Loucy (cell line): Measurements from ENCODE around the gene DYRK1B.

Experiments
- H2AFZ ChIP-seq: fragments of 200-600 bp; sonication (generic); 2 replicates; pipeline ENCODE4 v1.6.0; 2016; ENCODE audit warnings: antibody characterized with exemption, mild to moderate bottlenecking, low read length, moderate library complexity
- H3F3A ChIP-seq: fragments of 200-600 bp; 2 replicates; pipeline ENCODE4 v1.6.0; 2016; ENCODE audit warnings: antibody characterized with exemption, low read depth, mild to moderate bottlenecking
- H3K27me3 ChIP-seq: fragments of 200-600 bp; sonication (generic); 2 replicates; pipeline ENCODE4 v1.6.1; 2014; ENCODE audit warnings: low read length, mild to moderate bottlenecking; ENCODE audit not compliant: insufficient read depth, poor library complexity, severe bottlenecking
- H3K36me3 ChIP-seq: fragments of 200-600 bp; sonication (generic); 2 replicates; pipeline ENCODE4 v1.6.1; 2016; ENCODE audit warnings: low read length; ENCODE audit not compliant: insufficient read depth
- H3K4me1 ChIP-seq: fragments of 200-600 bp; sonication (generic); 2 replicates; pipeline ENCODE4 v1.5.1; 2014; ENCODE audit warnings: low read length, mild to moderate bottlenecking; ENCODE audit not compliant: insufficient read depth, poor library complexity, severe bottlenecking
- H3K4me2 ChIP-seq: fragments of 200-600 bp; sonication (generic); 2 replicates; pipeline ENCODE4 v1.6.0; 2014; ENCODE audit warnings: antibody characterized with exemption, low read length, low read depth, mild to moderate bottlenecking; ENCODE audit not compliant: poor library complexity, severe bottlenecking
- H3K4me3 ChIP-seq: fragments of 200-600 bp; sonication (generic); 2 replicates; pipeline ENCODE4 v1.5.1; 2014; ENCODE audit warnings: low read length, mild to moderate bottlenecking, mixed read lengths; ENCODE audit not compliant: poor library complexity, severe bottlenecking
- H3K79me2 ChIP-seq: fragments of 200-600 bp; sonication (generic); 2 replicates; pipeline ENCODE4 v1.6.1; 2014; ENCODE audit warnings: low read length; ENCODE audit not compliant: insufficient read depth
- H3K9ac ChIP-seq: fragments of 200-600 bp; sonication (generic); 2 replicates; pipeline ENCODE4 v1.6.0; 2014; ENCODE audit warnings: mild to moderate bottlenecking, low read depth, low read length, moderate library complexity; ENCODE audit not compliant: poor library complexity, severe bottlenecking
- H3K9me2 ChIP-seq: fragments of 200-600 bp; sonication (generic); replicated peaks from 2 replicates; pipeline ENCODE4 v1.6.1; 2016; ENCODE audit warnings: low read depth, low read length, mixed read lengths
- H3K9me3 ChIP-seq: fragments of 200-600 bp; sonication (generic); 2 replicates; pipeline ENCODE4 v1.6.1; 2014; ENCODE audit warnings: mild to moderate bottlenecking, antibody characterized with exemption, low read length, low read depth; ENCODE audit not compliant: insufficient read depth
- H4K20me1 ChIP-seq: fragments of 200-600 bp; sonication (generic); 2 replicates; pipeline ENCODE4 v1.6.0; 2014; ENCODE audit warnings: antibody characterized with exemption, low read length, mild to moderate bottlenecking; ENCODE audit not compliant: insufficient read depth, poor library complexity, severe bottlenecking
- CTCF ChIP-seq: fragments of 200-600 bp; sonication (generic); conservative IDR thresholded peaks from 2 replicates; pipeline ENCODE4 v1.5.1; 2014; ENCODE audit warnings: mild to moderate bottlenecking, antibody characterized with exemption, low read length
- EZH2phosphoT487 ChIP-seq: fragments of 200-600 bp; IDR thresholded peaks from 2 replicates; pipeline ENCODE4 v1.6.1; 2018; ENCODE audit warnings: antibody characterized with exemption, mild to moderate bottlenecking, moderate library complexity, borderline replicate concordance

DYRK1B gene

GRCh38 chr19:39846678-39847486 lies 12.9 kb upstream of the DYRK1B start:
- peaks cover 30% of the 10 kb centered on the region for H3K4me1 ChIP-seq
- peak overlapping the region; percentile 73 for H3K9ac ChIP-seq
- TF ChIP-seq EZH2phosphoT487 (no peak), CTCF (no peak)
- H3K4me2 ChIP-seq: peak overlapping the region; percentile 77
- peaks cover 29% of the 10 kb centered on the region for H4K20me1 ChIP-seq
- H3K36me3 ChIP-seq: no peaks in the 10 kb centered on the region
- H3F3A ChIP-seq: no peaks in the 10 kb centered on the region
- no peaks in the 10 kb centered on the region for H3K27me3 ChIP-seq
- no peaks in the 10 kb centered on the region for H3K9me3 ChIP-seq
- H3K9me2 ChIP-seq: no peaks in the 10 kb centered on the region
- H3K4me3 ChIP-seq: peak overlapping the region; percentile 94
- H2AFZ ChIP-seq: peak overlapping the region; percentile 47
- peaks cover 42% of the 10 kb centered on the region for H3K79me2 ChIP-seq

GRCh38 chr19:39845933-39846677 lies 12.1 kb upstream of the DYRK1B start, which contains the start of gene FBL:
Gene FBL (minus strand): TSS chr19:39846379. CDS start chr19:39846300, 79 bp downstream.
- H3K79me2 ChIP-seq: peaks cover 49% of the 10 kb centered on the region
- H3K9me3 ChIP-seq: no peaks in the 10 kb centered on the region
- no peaks in the 10 kb centered on the region for H3K36me3 ChIP-seq
- no peak for TF ChIP-seq EZH2phosphoT487
- no peak; the same call in 1 of the 2 replicates for TF ChIP-seq CTCF
- peak within 1 kb of the TSS; percentile 73 for H3K9ac ChIP-seq
- peak within 1 kb of the TSS; percentile 77 for H3K4me2 ChIP-seq
- H2AFZ ChIP-seq: peak within 1 kb of the TSS; percentile 47
- no peaks in the 10 kb centered on the region for H3F3A ChIP-seq
- peaks cover 37% of the 10 kb centered on the region for H4K20me1 ChIP-seq
- H3K9me2 ChIP-seq: no peaks in the 10 kb centered on the region
- peak within 1 kb of the TSS; percentile 94 for H3K4me3 ChIP-seq
- H3K27me3 ChIP-seq: no peaks in the 10 kb centered on the region
- H3K4me1 ChIP-seq: peaks cover 34% of the 10 kb centered on the region

GRCh38 chr19:39845584-39845932 lies 11.6 kb upstream of the DYRK1B start:
- TF ChIP-seq CTCF (no peak; the same call in 1 of the 2 replicates), EZH2phosphoT487 (no peak)
- peaks cover 37% of the 10 kb centered on the region for H4K20me1 ChIP-seq
- peaks cover 34% of the 10 kb centered on the region for H3K4me1 ChIP-seq
- no peaks in the 10 kb centered on the region for H3F3A ChIP-seq
- peak overlapping the region; percentile 77 for H3K4me2 ChIP-seq
- H3K27me3 ChIP-seq: no peaks in the 10 kb centered on the region
- H3K36me3 ChIP-seq: no peaks in the 10 kb centered on the region
- H2AFZ ChIP-seq: peak overlapping the region; percentile 47; the same call in 1 of the 2 replicates
- peak overlapping the region; percentile 94 for H3K4me3 ChIP-seq
- peak overlapping the region; percentile 73 for H3K9ac ChIP-seq
- peaks cover 55% of the 10 kb centered on the region for H3K79me2 ChIP-seq
- no peaks in the 10 kb centered on the region for H3K9me3 ChIP-seq
- H3K9me2 ChIP-seq: no peaks in the 10 kb centered on the region
